ENCODE measurements around the gene GZF1. TPM values are rescaled to one million over a fixed set of nuclear protein-coding genes. Genes with fewer than 3 reads are reported as not detected.

GZF1 gene
- total RNA-seq, 4 donors from 2014 or later: 4.9 to 23.3 (median 13.3) TPM

GRCh38 chr20:23397961-23398360, 36.0 kb downstream of the GZF1 start:
- no peak for TF ChIP-seq POLR2AphosphoS5 (IDR thresholded peaks at IDR 0.05)
- TF ChIP-seq POLR2A (IDR thresholded peaks at IDR 0.05): no peak
- no peak for TF ChIP-seq EP300 (IDR thresholded peaks at IDR 0.05; ENCODE audit: low read depth)
- no peak for TF ChIP-seq CTCF (IDR thresholded peaks at IDR 0.05)
- DNase-seq: no peak
- in situ Hi-C loops (cut with MboI; ENCODE audit: low pct_ligation_motif_present in 1 of 4, low pct_unique_long_range_greater_than_20kb in 1 of 4, low sequenced_read_pairs in 3 of 4): no loop called here
- H3K4me3 ChIP-seq: no peak overlapping the region
- H3K36me3 ChIP-seq: peaks cover 0 to 8% (median under 1%) of the 10 kb centered on the region in 4 donors
- no peaks in the 10 kb centered on the region for H3K27me3 ChIP-seq
- intact Hi-C loops (cut with DNase I; ENCODE audit: low total_unique reads): no loop called here
- peaks cover 0 to 3% (median 0%) of the 10 kb centered on the region in 4 donors for H3K4me1 ChIP-seq
- 83% methylated on average over 2 of the region's 2 CpGs for WGBS, 2 donors (ENCODE audit: low coverage in 1 of 2)
- no peaks in the 10 kb centered on the region for H3K9me3 ChIP-seq
- no peak overlapping the region for H3K27ac ChIP-seq

- Histone ChIP-seq H3K9me3 (no peaks in the 10 kb centered on the region), H3K36me3 (no peaks in the 10 kb centered on the region), H3K4me1 (peaks cover 0 to 14% (median 5%) of the 10 kb centered on the region in 4 donors), H3K4me3 (no peak overlapping the region), H3K27me3 (no peaks in the 10 kb centered on the region), H3K27ac (no peak overlapping the region)
- intact Hi-C loops (cut with DNase I; ENCODE audit: low total_unique reads): no loop called here
- no peak for DNase-seq
- WGBS, 2 donors (ENCODE audit: low coverage in 1 of 2): 69 to 71% methylated on average over 4 to 6 of the region's 6 CpGs
- in situ Hi-C loops (cut with MboI; ENCODE audit: low pct_ligation_motif_present in 1 of 4, low pct_unique_long_range_greater_than_20kb in 1 of 4, low sequenced_read_pairs in 3 of 4): no loop called here
- TF ChIP-seq POLR2A (IDR thresholded peaks at IDR 0.05) (no peak), CTCF (IDR thresholded peaks at IDR 0.05) (no peak), POLR2AphosphoS5 (IDR thresholded peaks at IDR 0.05) (no peak), EP300 (IDR thresholded peaks at IDR 0.05; ENCODE audit: low read depth) (no peak)
Observed at GRCh38 chr20:23399568-23400241, 37.7 kb downstream of the GZF1 start.

GRCh38 chr20:23401051-23401450, 39.1 kb downstream of the GZF1 start:
- 94 to 97% methylated on average over 4 to 5 of the region's 5 CpGs for WGBS, 2 donors (ENCODE audit: low coverage in 1 of 2)
- DNase-seq: no peak
- intact Hi-C loops (cut with DNase I; ENCODE audit: low total_unique reads) (no loop called here), in situ Hi-C loops (cut with MboI; ENCODE audit: low pct_ligation_motif_present in 1 of 4, low pct_unique_long_range_greater_than_20kb in 1 of 4, low sequenced_read_pairs in 3 of 4) (no loop called here)
- H3K27ac ChIP-seq: no peak overlapping the region
- no peaks in the 10 kb centered on the region for H3K27me3 ChIP-seq
- no peak overlapping the region for H3K4me3 ChIP-seq
- TF ChIP-seq CTCF (IDR thresholded peaks at IDR 0.05) (no peak), POLR2A (IDR thresholded peaks at IDR 0.05) (no peak), POLR2AphosphoS5 (IDR thresholded peaks at IDR 0.05) (no peak), EP300 (IDR thresholded peaks at IDR 0.05; ENCODE audit: low read depth) (no peak)
- H3K36me3 ChIP-seq: no peaks in the 10 kb centered on the region
- peaks cover 0 to 14% (median 5%) of the 10 kb centered on the region in 4 donors for H3K4me1 ChIP-seq
- H3K9me3 ChIP-seq: no peaks in the 10 kb centered on the region

GRCh38 chr20:23403751-23404150, 41.8 kb downstream of the GZF1 start:
- in situ Hi-C loops (cut with MboI; ENCODE audit: low pct_ligation_motif_present in 1 of 4, low pct_unique_long_range_greater_than_20kb in 1 of 4, low sequenced_read_pairs in 3 of 4): no loop called here
- H3K4me3 ChIP-seq: no peak overlapping the region
- no peak overlapping the region for H3K27ac ChIP-seq
- DNase-seq: no peak
- intact Hi-C loops (cut with DNase I; ENCODE audit: low total_unique reads): no loop called here
- TF ChIP-seq POLR2AphosphoS5 (IDR thresholded peaks at IDR 0.05) (no peak), CTCF (IDR thresholded peaks at IDR 0.05) (no peak), EP300 (IDR thresholded peaks at IDR 0.05; ENCODE audit: low read depth) (no peak), POLR2A (IDR thresholded peaks at IDR 0.05) (no peak)
- H3K4me1 ChIP-seq: peaks cover 0 to 14% (median 4%) of the 10 kb centered on the region in 4 donors
- H3K27me3 ChIP-seq: no peaks in the 10 kb centered on the region
- H3K36me3 ChIP-seq: no peaks in the 10 kb centered on the region
- 59 to 66% methylated on average over 4 to 5 of the region's 5 CpGs for WGBS, 2 donors (ENCODE audit: low coverage in 1 of 2)
- no peaks in the 10 kb centered on the region for H3K9me3 ChIP-seq

All from transverse colon (tissue), 4 donors.